Endothelial cell of umbilical vein (primary cell): ENCODE data around the gene CRCP.

Experiments
- MYC ChIP-seq: IDR thresholded peaks from one replicate; pipeline ENCODE4 v1.6.1; 2011; ENCODE audit warnings: mild to moderate bottlenecking, low read depth, low read length
- POLR2A ChIP-seq: IDR thresholded peaks from 2 replicates; pipeline ENCODE4 v1.6.1; 2012; ENCODE audit warnings: low read depth, mild to moderate bottlenecking, control low read depth, low read length
- POLR2AphosphoS5 ChIP-seq: IDR thresholded peaks from 2 replicates; pipeline ENCODE4 v1.6.1; 2012; ENCODE audit warnings: low read depth, mild to moderate bottlenecking, control low read depth, low read length, moderate library complexity; ENCODE audit not compliant: insufficient read depth
- TF ChIP-seq, protein P1 (sequence below), 2 donors: IDR thresholded peaks; 1 replicate in 1 of 2; 2 replicates in 1 of 2; pipeline ENCODE4 v1.5.1; 2011; ENCODE audit warnings: low read length in 2 of 2, mild to moderate bottlenecking in 2 of 2, moderate library complexity in 2 of 2, control low read depth in 1 of 2, inconsistent platforms in 1 of 2, low read depth in 1 of 2; ENCODE audit not compliant: insufficient read depth in 1 of 2; ENCODE audit errors: extremely low read depth in 1 of 2
- TF ChIP-seq, protein P2 (sequence below): IDR thresholded peaks from 2 replicates; pipeline ENCODE4 v1.6.1; 2011; ENCODE audit not compliant: insufficient read depth, insufficient read length

DNA sequence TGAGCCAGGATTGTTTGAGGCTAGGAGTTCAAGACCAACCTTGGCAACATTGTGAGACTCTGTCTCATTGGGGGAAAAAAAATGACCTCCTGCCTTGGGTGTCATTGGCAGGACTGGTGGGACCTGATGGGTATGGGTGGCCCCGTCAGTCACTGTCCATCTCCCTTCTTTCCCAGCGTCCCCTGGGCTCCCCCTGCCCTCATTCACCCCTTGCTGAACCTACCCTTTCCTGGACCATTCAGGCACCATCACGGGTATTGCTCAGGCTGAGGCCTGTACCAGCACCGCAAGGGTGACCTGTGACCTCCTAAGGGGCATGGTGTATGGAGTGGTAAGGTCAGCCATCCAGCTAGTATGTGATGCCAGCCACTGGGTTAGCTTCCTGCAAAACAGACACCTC, 19.6 kb upstream of the CRCP start:
- TF ChIP-seq POLR2AphosphoS5 (no peak), MYC (no peak), POLR2A (no peak)
- TF ChIP-seq, protein P1, sequence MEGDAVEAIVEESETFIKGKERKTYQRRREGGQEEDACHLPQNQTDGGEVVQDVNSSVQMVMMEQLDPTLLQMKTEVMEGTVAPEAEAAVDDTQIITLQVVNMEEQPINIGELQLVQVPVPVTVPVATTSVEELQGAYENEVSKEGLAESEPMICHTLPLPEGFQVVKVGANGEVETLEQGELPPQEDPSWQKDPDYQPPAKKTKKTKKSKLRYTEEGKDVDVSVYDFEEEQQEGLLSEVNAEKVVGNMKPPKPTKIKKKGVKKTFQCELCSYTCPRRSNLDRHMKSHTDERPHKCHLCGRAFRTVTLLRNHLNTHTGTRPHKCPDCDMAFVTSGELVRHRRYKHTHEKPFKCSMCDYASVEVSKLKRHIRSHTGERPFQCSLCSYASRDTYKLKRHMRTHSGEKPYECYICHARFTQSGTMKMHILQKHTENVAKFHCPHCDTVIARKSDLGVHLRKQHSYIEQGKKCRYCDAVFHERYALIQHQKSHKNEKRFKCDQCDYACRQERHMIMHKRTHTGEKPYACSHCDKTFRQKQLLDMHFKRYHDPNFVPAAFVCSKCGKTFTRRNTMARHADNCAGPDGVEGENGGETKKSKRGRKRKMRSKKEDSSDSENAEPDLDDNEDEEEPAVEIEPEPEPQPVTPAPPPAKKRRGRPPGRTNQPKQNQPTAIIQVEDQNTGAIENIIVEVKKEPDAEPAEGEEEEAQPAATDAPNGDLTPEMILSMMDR (IDR thresholded peaks at IDR 0.05; ENCODE audit: extremely low read depth in 1 of 2, insufficient read depth in 1 of 2, low read depth in 1 of 2, low read length in 2 of 2) = no peak
- TF ChIP-seq, protein P2, sequence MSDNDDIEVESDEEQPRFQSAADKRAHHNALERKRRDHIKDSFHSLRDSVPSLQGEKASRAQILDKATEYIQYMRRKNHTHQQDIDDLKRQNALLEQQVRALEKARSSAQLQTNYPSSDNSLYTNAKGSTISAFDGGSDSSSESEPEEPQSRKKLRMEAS = no peak
